ENCODE data around the gene COL27A1.
"Not testable (repeated sequence)": the region's sequence is repeated elsewhere in the genome, so short reads cannot be mapped to it uniquely, and the experiment has no call there.

COL27A1 gene

GRCh38 chr9:114308361-114308950 is 153.1 kb downstream of the COL27A1 start:
- no peak for DNase-seq (ENCODE audit: low read depth)

GRCh38 chr9:114309096-114309495 is 153.8 kb downstream of the COL27A1 start:
- no peak for DNase-seq (ENCODE audit: low read depth)

- DNase-seq (ENCODE audit: low read depth): no peak
Measured at GRCh38 chr9:114310471-114311450, 155.4 kb downstream of the COL27A1 start.

GRCh38 chr9:114311571-114312512 is 156.5 kb downstream of the COL27A1 start:
- DNase-seq (ENCODE audit: low read depth): no peak

- DNase-seq (ENCODE audit: low read depth): no peak
Measured at GRCh38 chr9:114312513-114312875, 157.2 kb downstream of the COL27A1 start.

GRCh38 chr9:114313186-114313585 is 157.8 kb downstream of the COL27A1 start:
- no peak for DNase-seq (ENCODE audit: low read depth)

- no peak for DNase-seq (ENCODE audit: low read depth)
Measured at GRCh38 chr9:114314256-114314867, 159.0 kb downstream of the COL27A1 start.

- no peak for DNase-seq (ENCODE audit: low read depth)
Measured at GRCh38 chr9:114314881-114315722, 159.8 kb downstream of the COL27A1 start.

- no peak for DNase-seq (ENCODE audit: low read depth)
Measured at GRCh38 chr9:114315723-114316363, 160.5 kb downstream of the COL27A1 start.

GRCh38 chr9:114316605-114317230 is 161.4 kb downstream of the COL27A1 start:
- no peak for DNase-seq (ENCODE audit: low read depth)

- no peak for DNase-seq (ENCODE audit: low read depth)
Measured at GRCh38 chr9:114317665-114318357, 162.5 kb downstream of the COL27A1 start.

- no peak for DNase-seq (ENCODE audit: low read depth)
Measured at GRCh38 chr9:114318416-114318815, 163.1 kb downstream of the COL27A1 start.

GRCh38 chr9:114319147-114319546 is 163.8 kb downstream of the COL27A1 start:
- DNase-seq (ENCODE audit: low read depth): no peak

- not testable (repeated sequence) for DNase-seq (ENCODE audit: low read depth)
Measured at GRCh38 chr9:114320710-114321109, 165.4 kb downstream of the COL27A1 start.

GRCh38 chr9:114321759-114322158 is 166.4 kb downstream of the COL27A1 start:
- no peak for DNase-seq (ENCODE audit: low read depth)

- not testable (repeated sequence) for DNase-seq (ENCODE audit: low read depth)
Measured at GRCh38 chr9:114322160-114322818, 167.0 kb downstream of the COL27A1 start.

- DNase-seq (ENCODE audit: low read depth): not testable (repeated sequence)
Measured at GRCh38 chr9:114322831-114323531, 167.6 kb downstream of the COL27A1 start, which contains the start of gene ORM1. Gene ORM1, plus strand, starts transcription at chr9:114323098. Its CDS starts 36 bp downstream, at chr9:114323134.

- not testable (repeated sequence) for DNase-seq (ENCODE audit: low read depth)
Measured at GRCh38 chr9:114323849-114324248, 168.5 kb downstream of the COL27A1 start.
